Activated naive CD4-positive, alpha-beta T cell treated with anti-CD3 and anti-CD28 coated beads, Interleukin-2, amount 50 U/mL, for 24 hours (primary cell): ENCODE results near the gene MCM7.
A peak's percentile ranks its signal among the peaks of the same experiment; 100 is the strongest.

Experiments used
- H3K27ac Mint-ChIP-seq: one replicate; pipeline ENCODE4 v1.8.0; 2021; ENCODE audit warnings: mild to moderate bottlenecking, mixed read lengths
- H3K27me3 Mint-ChIP-seq: one replicate; pipeline ENCODE4 v1.8.0; 2021; ENCODE audit warnings: mixed read lengths
- H3K36me3 Mint-ChIP-seq: one replicate; pipeline ENCODE4 v1.8.0; 2021; ENCODE audit warnings: mixed read lengths
- H3K4me1 Mint-ChIP-seq: one replicate; pipeline ENCODE4 v1.8.0; 2021; ENCODE audit warnings: mixed read lengths
- H3K4me3 Mint-ChIP-seq: one replicate; pipeline ENCODE4 v1.8.0; 2021; ENCODE audit warnings: mild to moderate bottlenecking, mixed read lengths
- H3K9me3 Mint-ChIP-seq: one replicate; pipeline ENCODE4 v1.8.0; 2021; ENCODE audit warnings: mixed read lengths

Gene MCM7

GRCh38 chr7:100126931-100127865 is 26.0 kb upstream of the MCM7 start, which contains the start of gene MBLAC1:
MBLAC1 (plus strand) TSS chr7:100126967; CDS start chr7:100127396, 429 bp downstream.
- Mint-ChIP-seq H3K27me3 (no peaks in the 10 kb centered on the region), H3K27ac (peak within 1 kb of the TSS; percentile 98), H3K36me3 (peaks cover 2% of the 10 kb centered on the region), H3K9me3 (no peaks in the 10 kb centered on the region), H3K4me1 (peaks cover 37% of the 10 kb centered on the region), H3K4me3 (peak within 1 kb of the TSS; percentile 98)

GRCh38 chr7:100126239-100126930 is 25.2 kb upstream of the MCM7 start:
- Mint-ChIP-seq H3K36me3 (peaks cover 2% of the 10 kb centered on the region), H3K9me3 (no peaks in the 10 kb centered on the region), H3K4me3 (peak overlapping the region; percentile 98), H3K27ac (peak overlapping the region; percentile 98), H3K27me3 (no peaks in the 10 kb centered on the region), H3K4me1 (peaks cover 33% of the 10 kb centered on the region)

GRCh38 chr7:100124301-100125230 is 23.4 kb upstream of the MCM7 start:
- H3K4me1 Mint-ChIP-seq: peaks cover 37% of the 10 kb centered on the region
- no peaks in the 10 kb centered on the region for H3K27me3 Mint-ChIP-seq
- no peaks in the 10 kb centered on the region for H3K9me3 Mint-ChIP-seq
- peaks cover 2% of the 10 kb centered on the region for H3K36me3 Mint-ChIP-seq
- H3K27ac Mint-ChIP-seq: peak overlapping the region; percentile 46
- H3K4me3 Mint-ChIP-seq: peak overlapping the region; percentile 98

GRCh38 chr7:100122568-100122967 is 21.4 kb upstream of the MCM7 start:
- Mint-ChIP-seq H3K36me3 (peaks cover 2% of the 10 kb centered on the region), H3K27me3 (no peaks in the 10 kb centered on the region), H3K27ac (no peak overlapping the region), H3K4me3 (no peak overlapping the region), H3K4me1 (peaks cover 45% of the 10 kb centered on the region), H3K9me3 (no peaks in the 10 kb centered on the region)

- H3K9me3 Mint-ChIP-seq: no peaks in the 10 kb centered on the region
- no peak overlapping the region for H3K27ac Mint-ChIP-seq
- H3K36me3 Mint-ChIP-seq: peaks cover 2% of the 10 kb centered on the region
- no peak overlapping the region for H3K4me3 Mint-ChIP-seq
- no peaks in the 10 kb centered on the region for H3K27me3 Mint-ChIP-seq
- H3K4me1 Mint-ChIP-seq: peaks cover 45% of the 10 kb centered on the region
Observed at GRCh38 chr7:100122067-100122466, 20.9 kb upstream of the MCM7 start.

DNA sequence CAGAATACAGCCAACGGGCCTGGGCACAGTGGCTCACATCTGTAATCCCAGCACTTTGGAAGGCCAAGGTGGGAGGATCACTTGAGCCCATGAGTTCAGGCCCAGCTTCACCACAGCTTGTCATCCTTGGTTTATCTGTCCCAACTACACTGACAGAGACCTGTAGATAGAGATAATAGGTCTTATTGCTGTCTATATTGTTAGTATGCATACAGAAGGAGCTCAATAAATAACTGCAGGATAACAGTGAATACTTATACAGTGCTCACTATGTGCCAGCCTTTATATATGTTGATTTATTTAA is 19.5 kb upstream of the MCM7 start:
- Mint-ChIP-seq H3K27me3 (no peaks in the 10 kb centered on the region), H3K36me3 (peaks cover 4% of the 10 kb centered on the region), H3K4me3 (peak overlapping the region; percentile 94), H3K9me3 (no peaks in the 10 kb centered on the region), H3K27ac (peak overlapping the region; percentile 100), H3K4me1 (peaks cover 47% of the 10 kb centered on the region)

DNA sequence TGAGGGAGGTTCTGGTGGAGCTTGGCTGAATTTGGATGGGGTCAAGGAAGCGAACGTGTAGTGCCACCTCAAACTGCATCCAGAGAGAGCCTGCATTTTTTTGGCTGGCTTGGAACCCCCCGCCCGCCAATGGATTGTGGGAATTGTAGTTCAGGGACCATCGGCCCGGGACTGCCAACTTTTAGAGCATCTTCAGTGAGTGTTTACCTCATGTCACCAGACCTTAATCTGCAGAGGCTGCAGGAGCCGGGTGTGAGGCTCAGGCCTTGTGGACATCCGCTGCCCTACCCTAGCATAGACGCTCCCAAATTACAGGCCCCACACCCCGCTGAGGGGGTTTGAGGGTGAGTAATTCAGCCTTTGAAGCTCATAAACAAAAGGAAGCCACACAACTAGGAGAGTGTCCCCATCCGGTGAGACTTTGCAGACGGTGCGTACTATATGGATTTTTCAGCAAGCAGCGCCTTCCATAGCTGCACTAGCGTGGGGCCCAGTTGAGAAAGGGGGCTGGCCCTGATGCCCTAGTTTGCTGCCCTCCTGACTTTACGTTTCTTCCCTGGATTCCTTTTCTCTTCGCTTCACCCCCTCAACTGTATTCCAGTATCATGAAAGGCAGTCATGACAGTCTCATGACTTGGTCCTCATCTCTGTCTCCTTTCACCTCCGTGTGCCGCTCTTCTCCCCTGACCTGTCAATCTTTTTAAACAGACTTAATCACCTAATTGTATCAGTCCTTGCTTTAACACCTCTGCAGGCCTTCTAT is 19.0 kb upstream of the MCM7 start:
- Mint-ChIP-seq H3K9me3 (no peaks in the 10 kb centered on the region), H3K27me3 (no peaks in the 10 kb centered on the region), H3K27ac (peak overlapping the region; percentile 100), H3K4me3 (peak overlapping the region; percentile 94), H3K36me3 (peaks cover 4% of the 10 kb centered on the region), H3K4me1 (peaks cover 41% of the 10 kb centered on the region)

- H3K27me3 Mint-ChIP-seq: no peaks in the 10 kb centered on the region
- H3K4me3 Mint-ChIP-seq: peak within 1 kb of the TSS; percentile 94
- peak within 1 kb of the TSS; percentile 100 for H3K27ac Mint-ChIP-seq
- H3K9me3 Mint-ChIP-seq: no peaks in the 10 kb centered on the region
- peaks cover 33% of the 10 kb centered on the region for H3K4me1 Mint-ChIP-seq
- H3K36me3 Mint-ChIP-seq: peaks cover 4% of the 10 kb centered on the region
Observed at GRCh38 chr7:100119072-100119969, 18.1 kb upstream of the MCM7 start, which contains the start of the genes CNPY4 and TAF6. CNPY4 (plus strand) TSS chr7:100119634; CDS start chr7:100119745, 111 bp downstream. TAF6 (minus strand) TSS chr7:100119358; CDS start chr7:100114209, 5,149 bp downstream.

- Mint-ChIP-seq H3K9me3 (no peaks in the 10 kb centered on the region), H3K4me1 (peaks cover 30% of the 10 kb centered on the region), H3K27me3 (no peaks in the 10 kb centered on the region), H3K4me3 (peak overlapping the region; percentile 94), H3K27ac (peak overlapping the region; percentile 100), H3K36me3 (peaks cover 4% of the 10 kb centered on the region)
Observed at GRCh38 chr7:100118388-100119071, 17.3 kb upstream of the MCM7 start.

DNA sequence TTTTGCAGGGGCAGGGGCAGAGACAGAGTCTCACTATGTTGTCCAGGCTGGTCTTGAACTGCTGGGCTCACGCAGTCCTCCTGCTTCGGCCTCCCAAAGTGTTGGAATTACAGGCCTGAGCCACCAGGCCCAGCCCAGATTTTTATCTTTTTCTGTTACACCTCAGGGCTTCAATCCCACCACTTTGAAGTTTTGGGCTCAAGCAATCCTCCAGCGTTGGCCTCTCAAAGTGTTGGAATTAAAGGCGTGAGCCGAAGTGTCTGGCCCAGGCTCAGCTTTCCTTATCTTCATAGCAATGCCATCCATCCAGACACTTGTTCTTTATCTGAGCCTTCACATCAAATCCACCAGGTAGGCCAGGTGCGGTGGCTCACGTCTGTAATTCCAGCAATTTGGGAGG is 13.8 kb upstream of the MCM7 start:
- H3K27me3 Mint-ChIP-seq: no peaks in the 10 kb centered on the region
- H3K4me3 Mint-ChIP-seq: no peak overlapping the region
- H3K27ac Mint-ChIP-seq: no peak overlapping the region
- H3K36me3 Mint-ChIP-seq: peaks cover 7% of the 10 kb centered on the region
- H3K9me3 Mint-ChIP-seq: no peaks in the 10 kb centered on the region
- peaks cover 18% of the 10 kb centered on the region for H3K4me1 Mint-ChIP-seq

GRCh38 chr7:100111914-100112313 is 10.7 kb upstream of the MCM7 start:
- H3K36me3 Mint-ChIP-seq: peaks cover 7% of the 10 kb centered on the region
- peaks cover 4% of the 10 kb centered on the region for H3K4me1 Mint-ChIP-seq
- no peaks in the 10 kb centered on the region for H3K9me3 Mint-ChIP-seq
- H3K27me3 Mint-ChIP-seq: no peaks in the 10 kb centered on the region
- H3K27ac Mint-ChIP-seq: no peak overlapping the region
- no peak overlapping the region for H3K4me3 Mint-ChIP-seq

DNA sequence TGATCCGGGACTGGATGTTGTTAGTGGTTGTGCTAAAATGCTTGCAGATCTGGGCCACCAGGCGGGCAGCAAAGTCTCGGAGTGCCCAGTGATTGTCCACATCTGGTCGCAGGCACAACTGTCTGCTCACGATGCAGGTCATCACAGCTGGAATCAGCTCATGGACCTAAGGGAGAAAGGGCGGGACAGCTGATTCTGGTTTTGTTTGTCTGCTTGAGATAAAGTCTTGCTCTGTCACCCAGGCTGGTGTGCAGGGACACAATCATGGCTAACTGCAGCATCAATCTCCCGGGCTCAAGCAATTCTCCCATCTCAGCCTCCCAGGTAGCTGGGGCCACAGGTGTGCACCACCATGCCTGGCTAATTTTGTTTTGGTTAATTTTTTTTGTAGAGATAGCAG is 10.0 kb upstream of the MCM7 start:
- Mint-ChIP-seq H3K9me3 (no peaks in the 10 kb centered on the region), H3K4me1 (peaks cover 4% of the 10 kb centered on the region), H3K36me3 (peaks cover 6% of the 10 kb centered on the region), H3K4me3 (no peak overlapping the region), H3K27ac (no peak overlapping the region), H3K27me3 (no peaks in the 10 kb centered on the region)

- H3K36me3 Mint-ChIP-seq: peaks cover 6% of the 10 kb centered on the region
Observed at GRCh38 chr7:100109521-100110163, 8.4 kb upstream of the MCM7 start.

More at GRCh38 chr7:100109521-100110163, 8.4 kb upstream of the MCM7 start:
- H3K4me3 Mint-ChIP-seq: no peak overlapping the region
- H3K4me1 Mint-ChIP-seq: no peaks in the 10 kb centered on the region
- H3K27ac Mint-ChIP-seq: no peak overlapping the region
- H3K9me3 Mint-ChIP-seq: no peaks in the 10 kb centered on the region
- H3K27me3 Mint-ChIP-seq: no peaks in the 10 kb centered on the region
